ENCODE measurements around the gene BMPER.

DNA sequence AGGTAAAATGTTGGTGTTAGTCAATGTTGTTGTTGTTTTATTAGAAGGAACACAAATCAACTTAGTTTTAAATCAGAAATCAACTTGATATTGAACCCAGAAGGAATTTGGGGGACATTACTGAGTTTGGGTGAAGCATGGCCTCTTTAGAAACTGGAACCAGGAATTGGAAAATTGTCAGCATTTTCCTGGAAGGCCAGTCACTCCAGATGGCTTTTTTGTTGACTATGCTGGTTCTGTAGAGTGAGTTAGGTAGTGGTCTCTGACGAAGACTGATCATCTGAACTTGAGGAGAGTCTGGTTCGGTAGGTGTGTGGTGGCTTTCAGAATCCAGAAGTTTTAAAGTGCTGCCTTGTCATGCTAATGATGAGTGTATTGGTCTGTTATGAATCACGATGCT lies 111.5 kb downstream of the BMPER start:
- TF ChIP-seq POLR2AphosphoS5 (IDR thresholded peaks at IDR 0.05; ENCODE audit: low read depth, low read length) (no peak), POLR2A (IDR thresholded peaks at IDR 0.05; ENCODE audit: low read depth, low read length) (no peak), TAF1 (IDR thresholded peaks at IDR 0.05; ENCODE audit: borderline replicate concordance, low read depth, low read length) (no peak)

Measured in GM12892 (cell line).